HL-60 (cell line): ENCODE measurements around the gene PTPRG.

ENCODE experiments used
- DNase-seq, 2 experiments: peaks; one replicate each; pipeline ENCODE4 v3.0.0-alpha.2; 2010 to 2020; ENCODE audit warnings: low read depth in 1 of 2, low spot score in 1 of 2
- H3K27ac ChIP-seq: fragments of 250-450 bp; sonication (Bioruptor Pico); replicated peaks from 2 replicates; pipeline ENCODE4 v1.5.1; 2020; ENCODE audit warnings: mild to moderate bottlenecking, moderate library complexity
- H3K27me3 ChIP-seq: fragments of 250-450 bp; sonication (Bioruptor Pico); 2 replicates; pipeline ENCODE4 v1.5.1; 2021; ENCODE audit warnings: mild to moderate bottlenecking, moderate library complexity; ENCODE audit not compliant: insufficient read depth, poor library complexity, severe bottlenecking
- H3K4me3 ChIP-seq: replicated peaks from 2 replicates; pipeline ENCODE4 v1.5.1; 2011; ENCODE audit warnings: mild to moderate bottlenecking, control low read depth, low read length; ENCODE audit not compliant: insufficient read depth
- CTCF ChIP-seq: IDR thresholded peaks from one replicate; pipeline ENCODE4 v1.5.1; 2011; ENCODE audit warnings: low read length, control low read depth, inconsistent platforms; ENCODE audit not compliant: insufficient read depth
- GABPA ChIP-seq: IDR thresholded peaks from 2 replicates; pipeline ENCODE4 v1.6.1; 2012; ENCODE audit warnings: low read depth
- POLR2AphosphoS5 ChIP-seq: IDR thresholded peaks from 2 replicates; pipeline ENCODE4 v1.6.1; 2012; ENCODE audit warnings: low read depth
- REST ChIP-seq: IDR thresholded peaks from 2 replicates; pipeline ENCODE4 v1.6.1; 2012; ENCODE audit warnings: low read depth; ENCODE audit not compliant: insufficient replicate concordance
- SPI1 ChIP-seq: IDR thresholded peaks from 2 replicates; pipeline ENCODE4 v1.6.1; 2012; ENCODE audit warnings: low read depth, mild to moderate bottlenecking, borderline replicate concordance

The PTPRG gene

GRCh38 chr3:62159709-62160092 lies 598.3 kb downstream of the PTPRG start:
- no peak overlapping the region for H3K4me3 ChIP-seq
- no peaks in the 10 kb centered on the region for H3K27me3 ChIP-seq
- no peak for DNase-seq
- no peak overlapping the region for H3K27ac ChIP-seq
- TF ChIP-seq CTCF (no peak), POLR2AphosphoS5 (no peak), GABPA (no peak), SPI1 (no peak), REST (no peak)

GRCh38 chr3:62161371-62161770 lies 600.0 kb downstream of the PTPRG start:
- H3K27me3 ChIP-seq, result no peaks in the 10 kb centered on the region
- no peak for DNase-seq
- H3K27ac ChIP-seq, result no peak overlapping the region
- H3K4me3 ChIP-seq, result no peak overlapping the region
- TF ChIP-seq POLR2AphosphoS5 (no peak), REST (no peak), GABPA (no peak), SPI1 (no peak)

GRCh38 chr3:62164196-62164595 lies 602.8 kb downstream of the PTPRG start:
- TF ChIP-seq SPI1 (no peak), POLR2AphosphoS5 (no peak), REST (no peak), GABPA (no peak), CTCF (no peak)

GRCh38 chr3:62164746-62165145 lies 603.4 kb downstream of the PTPRG start:
- Histone ChIP-seq H3K27ac (no peak overlapping the region), H3K4me3 (no peak overlapping the region), H3K27me3 (no peaks in the 10 kb centered on the region)
- no peak for TF ChIP-seq GABPA
- no peak for TF ChIP-seq CTCF
- TF ChIP-seq REST, result no peak
- TF ChIP-seq POLR2AphosphoS5, result no peak
- DNase-seq, result no peak

More at GRCh38 chr3:62164196-62164595, 602.8 kb downstream of the PTPRG start:
- Histone ChIP-seq H3K27me3 (no peaks in the 10 kb centered on the region), H3K27ac (no peak overlapping the region), H3K4me3 (no peak overlapping the region)
- no peak for DNase-seq
